Heart left ventricle (tissue), 16 donors: ENCODE measurements around the gene TLE2. TPM values are rescaled to one million over a fixed set of nuclear protein-coding genes. Genes with fewer than 3 reads are reported as not detected.

ENCODE experiments used
- ATAC-seq, 4 donors: fragments of 200-7000 bp; cut with Tn5 transposase; one replicate each; pipeline ENCODE4 v1.9.1; 2020 to 2022; ENCODE audit warnings: moderate library complexity in 4 of 4, mild to moderate bottlenecking in 3 of 4, moderate number of reproducible peaks in 1 of 4
- DNase-seq, 5 donors: peaks; one replicate each; pipeline ENCODE4 v3.0.0-alpha.2; 2020
- H3K27ac ChIP-seq, 12 donors: fragments of 200-600 bp; sonication (generic) in 4 of 12; one replicate each; pipeline versions ENCODE4 v1.5.0 to v1.8.0; 2016 to 2022; ENCODE audit warnings: mild to moderate bottlenecking in 2 of 12
- H3K27me3 ChIP-seq, 9 donors: fragments of 200-600 bp; sonication (generic) in 2 of 9; one replicate each; pipeline versions ENCODE4 v1.5.1 to v1.8.0; 2016 to 2022; ENCODE audit warnings: mild to moderate bottlenecking in 3 of 9
- H3K36me3 ChIP-seq, 9 donors: fragments of 200-600 bp; sonication (generic) in 2 of 9; one replicate each; pipeline versions ENCODE4 v1.5.0 to v1.8.0; 2018 to 2022; ENCODE audit warnings: mild to moderate bottlenecking in 2 of 9
- H3K4me1 ChIP-seq, 12 donors: fragments of 200-600 bp; sonication (generic) in 4 of 12; one replicate each; pipeline versions ENCODE4 v1.5.0 to v1.8.0; 2016 to 2022; ENCODE audit warnings: mild to moderate bottlenecking in 3 of 12
- H3K4me3 ChIP-seq, 12 donors: fragments of 200-600 bp; sonication (generic) in 4 of 12; one replicate each; pipeline versions ENCODE4 v1.5.0 to v1.8.0; 2017 to 2022; ENCODE audit warnings: mild to moderate bottlenecking in 9 of 12, moderate library complexity in 4 of 12
- H3K9me3 ChIP-seq, 12 donors: fragments of 200-600 bp; sonication (generic) in 4 of 12; one replicate each; pipeline versions ENCODE4 v1.5.0 to v1.8.0; 2016 to 2022; ENCODE audit warnings: mild to moderate bottlenecking in 1 of 12
- POLR2A ChIP-seq, 2 donors: fragments of 450-650 bp; IDR thresholded peaks; one replicate each; pipeline ENCODE4 v1.6.1; 2017; ENCODE audit warnings: antibody characterized with exemption in 2 of 2, mild to moderate bottlenecking in 2 of 2, moderate library complexity in 2 of 2
- WGBS, 4 donors: extraction: QIAGEN DNeasy Blood & Tissue Kit in 2 of 4; methylation state at CpG; one replicate each; pipeline versions ENCODE4 v1.1.5 to v1.1.7; 2013 to 2018; 5-methylcytosine and 5-hydroxymethylcytosine counted together
- intact Hi-C, 10 donors: fragments of 100-400 bp; cut with DNase I; formaldehyde crosslinking; loops; one replicate each; pipeline versions ENCODE4 v1.11.1 to v1.14.2; 2022
- polyA plus RNA-seq, 2 donors: library from polyadenylated mRNA; stranded (reverse); fragments of 200-250 nt; gene quantifications; one replicate each; pipeline ENCODE4 v1.2.3, GENCODE V29; 2013
- total RNA-seq, 9 donors: library from RNA; depleted of rRNA in 2 of 9; stranded (reverse); fragments of >200 nt in 2 of 9; fragmentation: NEBNext Ultra II Directional in 3 of 9; extraction: Animal tissue kit (Norgen Biotek cat#: 25700) in 3 of 9; gene quantifications; one replicate each; pipeline versions ENCODE4 v1.1.0 to v1.2.4, GENCODE V29; 2016 to 2023
- TF ChIP-seq, protein P1 (sequence below), 12 donors: fragments of 200-600 bp; sonication (generic) in 4 of 12; IDR thresholded peaks; one replicate each; pipeline versions ENCODE4 v1.5.0 to v1.8.0; 2018 to 2022; ENCODE audit warnings: antibody characterized with exemption in 12 of 12, mild to moderate bottlenecking in 5 of 12
- donor health status: ischemic (EF 13 %, LVEDD 7.1; RV severe dilation, severe dysfunction).
- donor health status: healthy with polysubstance abuse.
- donor health status: DM: no; HTN: yes; CAD: no.
- donor health status: DM: no; HTN: no; CAD: no.
- donor health status: ischemic (EF 25% LVEDD 6.9; RV normal size, moderate dysfunction).
- donor health status: ischemic (EF 25% LVEDD 5.7; RV mildly dilated, moderate dysfunction).
- donor health status: healthy.
- donor health status: DM: yes; HTN: yes; CAD: no.
- donor health status: ischemic (EF 35%, LVEDD 5.7; RV mildly dilated, moderate dysfunction).
- donor health status: nonischemic (EF 11% LVEDD 7.7; RV severe dilation, severe dysfunction).
- donor health status: DM: yes; HTN: yes; CAD: no.
- donor health status: PGD.
- donor health status: ischemic (EF 29% LVEDD 5.4; RV normal size, mild dysfunction).
- donor health status: nonischemic (EF 23%, LVEDD 6.1; RV moderate dilation, normal function).

TLE2 gene
- total and polyA plus RNA-seq, 11 donors, result 34.6 to 75.1 (median 40.5) TPM

DNA sequence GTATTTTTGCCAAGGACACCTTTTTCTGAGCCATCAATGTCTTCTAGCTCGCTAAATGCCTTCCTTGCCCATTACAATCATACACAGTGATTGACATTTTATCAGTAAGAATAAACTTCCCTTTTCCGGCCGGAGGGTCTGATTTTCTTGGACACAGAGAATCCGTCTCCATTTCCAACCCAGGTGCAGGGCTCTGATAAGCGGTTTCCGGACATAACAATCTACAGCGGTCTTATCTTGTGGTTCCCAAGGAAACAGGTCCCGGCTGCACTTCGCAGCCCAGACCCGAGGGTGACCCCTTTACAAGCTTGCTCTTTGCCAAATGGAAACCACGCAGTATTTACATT lies 79.2 kb downstream of the TLE2 start:
- WGBS, 4 donors, result 0 to 1% (median 0%) methylated on average over 11 of the region's 11 CpGs
- Histone ChIP-seq H3K36me3 (no peaks in the 10 kb centered on the region), H3K4me1 (peaks cover 0 to 24% (median 15%) of the 10 kb centered on the region in 12 donors), H3K27ac (peak overlapping the region; percentile 89 to 99 (median 96)), H3K9me3 (no peaks in the 10 kb centered on the region), H3K27me3 (no peaks in the 10 kb centered on the region), H3K4me3 (peak overlapping the region; percentile 41 to 93 (median 80))
- intact Hi-C loops, result loop anchor here in 8 of 10 donors (1.0 to 10.0 kb wide), 10 partner anchors 27 to 215 kb away; partner anchors contain the start of genes TLE6 (in 1 of the 8) and ZNF555 (in 1 of the 8)
- no peak for TF ChIP-seq POLR2A (IDR thresholded peaks at IDR 0.05)
- TF ChIP-seq, protein P1, sequence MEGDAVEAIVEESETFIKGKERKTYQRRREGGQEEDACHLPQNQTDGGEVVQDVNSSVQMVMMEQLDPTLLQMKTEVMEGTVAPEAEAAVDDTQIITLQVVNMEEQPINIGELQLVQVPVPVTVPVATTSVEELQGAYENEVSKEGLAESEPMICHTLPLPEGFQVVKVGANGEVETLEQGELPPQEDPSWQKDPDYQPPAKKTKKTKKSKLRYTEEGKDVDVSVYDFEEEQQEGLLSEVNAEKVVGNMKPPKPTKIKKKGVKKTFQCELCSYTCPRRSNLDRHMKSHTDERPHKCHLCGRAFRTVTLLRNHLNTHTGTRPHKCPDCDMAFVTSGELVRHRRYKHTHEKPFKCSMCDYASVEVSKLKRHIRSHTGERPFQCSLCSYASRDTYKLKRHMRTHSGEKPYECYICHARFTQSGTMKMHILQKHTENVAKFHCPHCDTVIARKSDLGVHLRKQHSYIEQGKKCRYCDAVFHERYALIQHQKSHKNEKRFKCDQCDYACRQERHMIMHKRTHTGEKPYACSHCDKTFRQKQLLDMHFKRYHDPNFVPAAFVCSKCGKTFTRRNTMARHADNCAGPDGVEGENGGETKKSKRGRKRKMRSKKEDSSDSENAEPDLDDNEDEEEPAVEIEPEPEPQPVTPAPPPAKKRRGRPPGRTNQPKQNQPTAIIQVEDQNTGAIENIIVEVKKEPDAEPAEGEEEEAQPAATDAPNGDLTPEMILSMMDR (IDR thresholded peaks at IDR 0.05), result no peak
- ATAC-seq (peak; percentile 12 to 52 (median 34)), DNase-seq (peak in 4 of 5 donors; percentile 67 to 77 (median 70))

Other genes with a start within 250 kb of the TLE2 start
- gene SGTA, start 246.0 kb downstream of the TLE2 start, total RNA-seq, result 10 to 100 TPM; 47.4 to 76.8 (median 62.4) TPM
- gene SGTA, start 246.0 kb downstream of the TLE2 start, polyA plus RNA-seq, result 100 to 1,000 TPM in 1 of 2 donors, 10 to 100 TPM in 1; 79.9 to 125 TPM
- 10 to 100 TPM; 36.8 to 78.7 (median 43.9) TPM for gene THOP1, start 243.8 kb downstream of the TLE2 start, total RNA-seq
- 100 to 1,000 TPM in 1 of 2 donors, 10 to 100 TPM in 1; 75.5 to 114 TPM for gene THOP1, start 243.8 kb downstream of the TLE2 start, polyA plus RNA-seq
- 1 to 10 TPM; 2.7 to 6.1 (median 4.6) TPM for gene ZNF554, start 209.4 kb downstream of the TLE2 start, total RNA-seq
- gene ZNF554, start 209.4 kb downstream of the TLE2 start, polyA plus RNA-seq, result 1 to 10 TPM; 1.4 to 4.3 TPM
- 10 to 100 TPM in 1 of 9 donors, 1 to 10 TPM in 8; 5.9 to 11.5 (median 8.2) TPM for gene ZNF555, start 187.8 kb downstream of the TLE2 start, total RNA-seq
- gene ZNF555, start 187.8 kb downstream of the TLE2 start, polyA plus RNA-seq, result 1 to 10 TPM; 2.7 to 3.8 TPM
- under 1 TPM in 2 of 9 donors, not detected in 7; 0.16 to 0.20 TPM for gene ZNF556, start 161.9 kb downstream of the TLE2 start, total RNA-seq
- not detected for gene ZNF556, start 161.9 kb downstream of the TLE2 start, polyA plus RNA-seq
- gene ZNF57, start 128.4 kb downstream of the TLE2 start, total RNA-seq, result 1 to 10 TPM; 2.1 to 5.6 (median 3.3) TPM
- 1 to 10 TPM; 2.3 to 3.8 TPM for gene ZNF57, start 128.4 kb downstream of the TLE2 start, polyA plus RNA-seq
- 1 to 10 TPM; 1.8 to 3.2 (median 2.3) TPM for gene ZNF77, start 84.3 kb downstream of the TLE2 start, total RNA-seq
- 1 to 10 TPM; 1.7 to 2.5 TPM for gene ZNF77, start 84.3 kb downstream of the TLE2 start, polyA plus RNA-seq
- 1 to 10 TPM in 2 of 9 donors, under 1 TPM in 6, not detected in 1; 0.21 to 1.3 (median 0.57) TPM for gene TLE6, start 51.7 kb downstream of the TLE2 start, total RNA-seq
- gene TLE6, start 51.7 kb downstream of the TLE2 start, polyA plus RNA-seq, result 1 to 10 TPM; 1.3 to 1.4 TPM
- 1,000 to 10,000 TPM in 1 of 9 donors, 100 to 1,000 TPM in 8; 593 to 1,121 (median 711) TPM for gene TLE5, start 33.2 kb upstream of the TLE2 start, total RNA-seq
- 1,000 to 10,000 TPM in 1 of 2 donors, 100 to 1,000 TPM in 1; 686 to 1,459 TPM for gene TLE5, start 33.2 kb upstream of the TLE2 start, polyA plus RNA-seq
- 10 to 100 TPM; 55.3 to 91.8 (median 70.9) TPM for gene GNA11, start 65.1 kb upstream of the TLE2 start, total RNA-seq
- gene GNA11, start 65.1 kb upstream of the TLE2 start, polyA plus RNA-seq, result 10 to 100 TPM; 43.5 to 74.6 TPM
- gene GNA15, start 106.8 kb upstream of the TLE2 start, total RNA-seq, result 10 to 100 TPM in 1 of 9 donors, 1 to 10 TPM in 8; 1.1 to 15.2 (median 2.1) TPM
- gene GNA15, start 106.8 kb upstream of the TLE2 start, polyA plus RNA-seq, result 1 to 10 TPM in 1 of 2 donors, under 1 TPM in 1; 0.69 to 1.5 TPM
- gene S1PR4, start 149.5 kb upstream of the TLE2 start, total RNA-seq, result 1 to 10 TPM in 4 of 9 donors, under 1 TPM in 5; 0.35 to 5.5 (median 0.87) TPM
- 1 to 10 TPM; 1.4 to 1.7 TPM for gene S1PR4, start 149.5 kb upstream of the TLE2 start, polyA plus RNA-seq
- gene NCLN, start 156.7 kb upstream of the TLE2 start, total RNA-seq, result 10 to 100 TPM; 16.7 to 47.5 (median 26.4) TPM
- 10 to 100 TPM; 20.5 to 67.5 TPM for gene NCLN, start 156.7 kb upstream of the TLE2 start, polyA plus RNA-seq
- not detected for gene CELF5, start 195.4 kb upstream of the TLE2 start, total RNA-seq
- not detected for gene CELF5, start 195.4 kb upstream of the TLE2 start, polyA plus RNA-seq